HG02852 (cell line): ENCODE results near the gene IGF1R.

Experiments used
- ATAC-seq: cut with Tn5 transposase; IDR thresholded peaks from one replicate; pipeline ENCODE4 v1.9.1; 2021; ENCODE audit warnings: mild to moderate bottlenecking, moderate library complexity; ENCODE audit not compliant: unreplicated experiment

IGF1R gene

DNA sequence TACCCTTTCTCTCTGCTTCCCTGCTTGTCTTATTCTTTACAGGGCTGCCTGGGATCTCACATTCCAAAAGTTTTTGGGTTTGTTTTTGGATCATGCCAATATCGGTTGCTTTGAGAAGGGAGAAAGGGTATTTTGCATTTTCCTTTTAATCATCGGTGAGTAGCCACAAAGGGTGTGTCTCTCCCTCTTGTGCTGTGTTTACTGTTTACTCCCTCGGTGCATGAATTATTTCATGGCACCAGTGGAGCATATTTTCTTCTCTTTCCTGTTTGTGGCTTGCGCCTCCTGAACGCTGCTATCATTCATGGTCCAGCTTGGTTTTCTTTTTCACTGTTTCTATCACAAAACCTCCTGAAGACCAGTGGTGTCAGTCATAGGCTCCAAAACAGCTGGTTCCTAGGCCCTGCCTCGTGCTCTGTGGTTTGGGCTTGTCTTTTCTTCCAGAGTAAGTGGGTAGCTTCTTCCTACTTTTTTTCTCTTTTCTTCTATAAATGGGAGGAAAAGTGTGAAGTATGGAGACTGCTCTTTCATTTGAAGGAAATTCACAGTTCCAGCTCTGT is 54.9 kb downstream of the IGF1R start:
- no peak for ATAC-seq

DNA sequence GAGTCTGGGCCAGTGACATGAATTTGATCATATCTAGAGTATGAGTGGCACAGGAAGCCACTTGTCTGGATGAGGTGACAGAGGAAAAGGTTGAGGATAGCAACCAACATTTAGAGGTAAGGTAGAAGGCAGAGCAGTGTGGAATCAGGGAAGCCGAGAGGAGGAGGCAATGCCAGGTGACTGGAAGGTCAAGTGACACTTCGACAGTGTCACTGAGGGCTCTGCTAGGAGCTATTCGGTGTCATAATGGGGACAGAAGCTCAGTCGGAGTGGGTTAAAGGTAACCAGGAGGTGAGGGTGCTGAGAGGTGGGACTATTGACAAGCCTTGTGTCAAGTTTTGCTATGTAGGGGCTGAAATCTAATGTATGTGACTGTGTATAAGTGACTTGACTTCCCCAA is 56.7 kb downstream of the IGF1R start:
- ATAC-seq, result no peak

DNA sequence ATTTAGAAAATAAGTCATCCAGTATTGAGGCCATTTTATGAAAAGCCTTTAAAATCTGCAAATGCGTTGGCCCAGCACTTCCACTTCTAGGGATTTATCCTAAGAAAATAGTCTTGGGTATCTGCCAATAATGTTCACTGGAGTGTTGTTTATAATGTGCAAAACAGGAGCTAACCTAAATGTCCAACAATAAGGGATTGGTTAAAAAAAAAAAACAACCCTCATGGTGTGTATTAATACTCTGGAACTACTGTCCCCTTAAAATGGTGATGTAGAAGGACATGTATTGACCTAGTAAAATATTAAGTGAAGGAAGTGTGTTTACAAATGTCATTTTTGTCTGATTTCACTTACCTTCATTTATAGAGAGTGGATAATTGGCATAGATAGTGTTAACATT is 58.0 kb downstream of the IGF1R start:
- ATAC-seq, result no peak

DNA sequence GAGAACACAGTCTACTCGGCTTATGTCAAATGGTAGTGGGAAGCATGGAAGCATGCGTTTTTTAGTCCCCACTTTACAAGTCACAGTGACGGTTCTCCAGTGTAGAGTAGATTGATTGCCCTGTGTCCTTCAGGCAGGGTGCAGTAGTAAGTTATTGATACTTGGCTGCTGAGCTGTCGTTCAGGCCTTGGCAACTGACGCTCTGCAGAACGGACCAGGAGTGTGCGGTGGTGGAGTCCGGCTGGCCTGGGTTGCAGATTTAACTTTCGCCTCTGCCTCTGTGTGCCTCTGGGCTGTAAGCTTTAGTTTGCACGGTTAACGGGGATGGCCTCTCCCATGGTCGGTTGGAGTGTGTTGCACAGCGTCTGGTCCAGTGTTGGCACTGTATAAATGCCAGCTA is 58.6 kb downstream of the IGF1R start:
- ATAC-seq, result no peak

DNA sequence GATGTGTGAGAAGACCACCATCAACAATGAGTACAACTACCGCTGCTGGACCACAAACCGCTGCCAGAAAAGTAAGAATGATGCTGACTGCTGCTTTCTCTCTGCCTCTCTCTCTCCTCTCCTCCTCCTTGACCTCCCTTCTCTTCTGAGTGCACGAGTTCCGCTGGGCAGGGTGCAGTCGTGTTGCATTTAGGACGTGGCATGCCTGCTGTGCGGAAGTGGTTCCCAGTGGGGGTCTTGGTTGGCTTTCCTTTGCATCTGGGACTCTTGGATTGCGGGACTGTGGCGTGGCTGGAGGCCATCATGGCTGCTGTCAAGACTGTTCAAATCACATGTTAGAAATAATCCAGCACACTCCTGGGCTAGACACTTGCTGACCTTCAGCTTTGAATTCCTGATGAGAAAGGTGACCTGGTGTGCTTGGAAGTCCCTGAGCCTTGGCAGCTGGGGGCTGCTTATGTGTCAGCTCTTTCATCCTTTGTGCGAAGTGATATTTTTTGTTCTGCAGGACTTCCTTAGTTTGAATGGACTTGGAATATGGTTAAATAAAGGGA is 59.8 kb downstream of the IGF1R start:
- no peak for ATAC-seq

DNA sequence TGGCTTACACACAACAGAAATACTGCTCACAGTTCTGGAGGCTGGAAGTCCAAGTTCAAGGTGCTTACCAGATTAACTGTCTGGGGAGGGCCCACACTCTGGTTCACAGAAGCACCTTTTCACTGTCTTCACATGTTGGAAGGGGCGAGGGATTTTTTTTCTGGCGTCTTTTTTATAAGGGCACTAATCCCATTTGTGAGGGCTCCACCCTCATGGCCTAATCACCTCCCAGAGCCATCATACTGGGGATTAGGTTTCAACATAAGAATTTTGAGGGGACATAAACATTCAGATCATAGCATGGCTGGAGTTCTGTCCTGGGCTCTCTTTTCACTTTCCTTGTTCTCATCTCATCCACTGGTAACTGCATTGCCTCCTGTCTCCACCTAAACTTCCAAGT is 63.5 kb downstream of the IGF1R start:
- no peak for ATAC-seq

DNA sequence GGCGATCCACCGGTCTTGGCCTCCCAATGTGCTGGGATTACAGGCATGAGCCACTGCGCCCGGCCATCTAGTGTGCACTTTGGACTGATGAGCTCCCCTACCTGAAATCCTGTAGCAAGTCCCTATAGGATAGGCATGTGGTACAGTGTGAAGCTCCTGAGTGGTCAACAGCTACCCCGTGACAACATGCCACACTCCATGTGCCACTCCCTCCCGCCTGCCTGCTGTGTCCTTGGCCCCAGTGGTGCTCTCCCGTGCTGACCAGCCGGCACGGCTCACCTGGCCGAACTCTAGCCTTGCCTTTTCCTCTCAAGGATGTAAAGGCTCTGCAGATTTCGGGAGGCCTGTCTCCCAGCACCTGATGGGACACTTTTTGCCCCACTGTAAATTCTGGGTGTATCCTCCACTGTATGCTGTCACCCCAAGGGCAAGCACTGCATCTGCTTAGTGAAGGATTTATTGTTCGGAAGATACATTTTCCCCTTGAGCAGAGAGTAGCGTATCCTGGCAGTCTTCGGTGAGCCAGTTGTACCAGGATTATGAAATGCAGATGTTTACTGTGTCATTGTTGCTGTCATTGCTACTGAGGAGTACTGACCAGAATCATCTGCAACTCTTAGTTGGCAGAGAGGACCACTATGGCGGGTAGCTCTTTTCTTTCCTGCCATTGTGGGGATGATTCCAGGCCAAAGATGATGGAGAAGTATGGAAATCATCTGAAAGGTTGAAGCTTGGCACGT is 64.7 kb downstream of the IGF1R start:
- no peak for ATAC-seq

DNA sequence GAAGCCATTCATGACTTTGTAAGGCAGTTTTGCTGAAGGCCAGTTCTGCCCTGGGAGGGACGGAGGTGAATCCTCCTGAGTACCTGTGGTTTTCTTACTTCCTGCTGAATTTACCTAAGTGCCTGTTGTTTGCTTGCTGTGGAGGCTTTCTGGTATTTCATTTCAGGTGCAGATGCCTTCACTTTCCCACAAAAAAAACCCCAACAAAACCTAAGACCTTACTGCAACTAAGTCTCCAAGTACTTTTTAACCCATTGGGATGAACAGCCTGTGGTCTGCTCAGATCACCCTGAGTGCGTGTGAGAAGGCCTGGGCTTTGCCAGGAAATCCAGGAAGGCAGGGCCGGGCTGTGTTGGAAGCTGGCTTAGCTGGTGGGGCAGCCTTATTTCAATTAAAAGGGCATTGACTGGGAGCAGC is 65.3 kb downstream of the IGF1R start:
- no peak for ATAC-seq

DNA sequence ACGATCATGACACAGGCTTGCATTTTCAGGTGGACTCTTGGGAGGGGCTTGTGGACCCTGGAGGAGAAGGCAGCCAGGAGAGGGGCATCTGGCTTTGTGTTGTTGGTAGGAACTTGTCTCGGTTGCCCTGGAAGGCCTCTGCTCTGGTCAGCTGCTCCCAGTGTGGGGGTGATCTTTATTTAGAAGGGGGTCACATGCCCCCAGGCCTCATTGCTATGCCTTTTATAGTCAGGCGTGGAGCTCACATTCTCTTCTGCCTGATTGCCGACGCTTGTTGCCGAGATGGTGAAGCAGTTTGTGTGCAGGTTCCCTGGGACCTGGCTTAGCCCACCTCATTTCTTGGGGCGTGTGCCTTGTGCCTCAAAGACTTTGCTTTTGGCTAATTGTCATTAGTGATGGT is 66.6 kb downstream of the IGF1R start:
- ATAC-seq, result no peak

DNA sequence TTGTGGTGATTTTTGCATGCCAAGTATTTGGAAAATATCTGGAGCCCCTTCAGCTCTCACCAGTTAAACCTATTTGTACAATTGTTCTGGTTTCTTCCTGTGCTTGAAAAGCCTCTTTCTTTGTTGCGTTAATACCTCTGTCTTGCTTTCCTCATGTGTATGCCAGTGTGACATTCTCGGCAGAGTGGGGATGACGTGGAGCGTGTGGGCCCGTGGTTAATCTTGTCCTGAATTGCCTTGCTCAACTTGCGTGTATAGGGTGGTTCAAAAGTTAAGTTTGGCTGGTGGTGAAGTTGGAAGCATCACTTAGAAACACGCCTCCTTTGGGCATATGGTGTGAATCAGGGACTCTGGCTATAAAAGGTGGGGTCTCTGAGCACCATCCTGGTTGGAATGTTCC is 67.1 kb downstream of the IGF1R start:
- no peak for ATAC-seq

DNA sequence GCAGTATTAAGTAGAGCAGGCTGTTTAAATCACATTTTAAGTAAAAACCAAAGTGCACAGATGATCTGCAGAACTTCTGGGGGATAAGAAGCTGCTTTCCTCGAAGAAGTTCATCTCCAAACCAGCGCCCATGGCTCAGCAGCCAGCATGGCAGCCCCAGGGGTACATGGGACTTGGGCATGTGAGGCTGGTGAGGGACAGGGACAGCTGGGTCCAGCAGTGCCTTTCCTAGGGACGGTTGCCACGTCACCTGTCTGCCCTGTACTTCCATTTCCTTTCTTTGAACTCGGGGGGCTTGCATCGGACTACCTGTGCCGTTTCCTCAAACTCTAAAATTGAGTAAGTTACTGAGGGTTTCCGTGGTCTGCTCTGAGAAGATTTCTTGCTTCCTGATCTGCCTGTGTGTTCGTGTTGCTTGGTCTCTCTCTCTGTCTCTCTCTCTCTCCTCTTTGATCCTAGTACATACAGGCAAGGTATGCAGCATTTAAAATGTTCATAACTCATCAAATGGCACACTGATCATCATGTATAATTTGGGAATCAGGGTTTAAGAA is 67.6 kb downstream of the IGF1R start:
- no peak for ATAC-seq

DNA sequence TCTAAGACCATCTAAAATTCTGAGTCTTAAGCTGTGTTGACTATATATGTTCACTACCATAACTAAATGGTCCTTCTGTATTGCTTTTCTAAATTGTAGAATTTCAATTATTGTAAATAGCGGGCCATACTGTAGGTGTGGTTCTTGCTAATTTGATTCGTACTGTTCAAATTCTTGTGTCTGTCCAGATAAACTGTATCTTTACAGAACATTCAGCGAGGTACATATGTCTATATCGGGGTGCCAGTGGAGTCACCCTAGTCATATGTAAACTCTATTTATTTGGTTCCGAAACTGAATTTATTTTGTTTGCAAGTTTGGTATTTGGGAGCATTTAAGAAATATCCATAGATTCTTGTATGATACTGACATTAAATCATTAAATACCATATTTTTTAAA is 69.0 kb downstream of the IGF1R start:
- ATAC-seq, result no peak

DNA sequence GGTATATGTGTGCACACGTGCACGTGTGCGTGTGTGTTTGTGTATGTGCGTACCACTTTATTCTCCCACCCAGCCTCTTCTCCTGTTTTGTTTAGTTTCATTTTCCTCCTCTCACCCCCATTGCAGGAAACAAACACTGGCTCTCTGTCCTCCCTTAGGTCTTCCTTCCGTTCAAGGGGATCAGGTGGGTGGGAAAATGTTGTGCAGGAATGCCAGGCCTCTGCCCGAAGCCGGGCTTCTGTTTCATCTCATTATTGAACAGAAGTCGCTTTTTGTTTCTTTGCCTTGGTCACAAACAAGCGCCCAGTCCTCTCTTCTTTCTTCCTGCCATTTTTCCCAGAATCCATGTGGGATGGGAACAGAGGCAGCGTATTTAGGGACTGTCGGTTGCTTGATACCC is 69.6 kb downstream of the IGF1R start:
- no peak for ATAC-seq

DNA sequence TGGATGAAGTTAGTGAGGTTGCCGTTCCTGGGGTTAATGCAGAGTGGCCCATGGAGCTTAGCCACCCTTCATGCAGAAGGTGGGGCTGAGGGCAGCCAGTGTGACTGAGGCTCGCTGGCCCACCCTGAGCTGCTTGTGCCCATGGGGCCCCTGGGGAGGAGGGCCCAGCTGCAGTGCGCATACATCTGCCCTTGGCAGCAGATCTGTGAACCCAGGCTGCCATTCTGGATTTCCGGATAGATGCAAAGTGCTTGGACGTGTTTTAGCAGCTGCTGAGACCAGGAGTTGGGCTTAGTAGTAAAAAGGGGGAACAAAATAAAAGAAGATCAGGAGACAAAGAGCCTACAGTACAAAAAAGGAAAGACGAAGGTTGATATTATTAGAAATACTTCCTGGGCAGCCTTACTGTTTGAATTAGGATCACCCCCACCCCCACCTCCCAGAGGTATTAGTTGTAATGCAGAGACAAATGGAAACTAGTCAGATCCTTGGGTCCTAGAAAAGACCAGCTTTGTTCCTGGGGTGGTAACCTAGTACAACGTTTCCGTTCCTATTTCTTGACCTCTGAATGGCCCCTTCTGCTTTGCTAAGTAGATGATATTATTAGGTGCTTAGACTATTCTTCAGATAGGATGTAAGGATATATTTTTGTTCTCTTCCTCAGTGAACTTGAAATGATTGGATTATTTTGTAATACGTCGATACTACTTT is 70.2 kb downstream of the IGF1R start:
- no peak for ATAC-seq

DNA sequence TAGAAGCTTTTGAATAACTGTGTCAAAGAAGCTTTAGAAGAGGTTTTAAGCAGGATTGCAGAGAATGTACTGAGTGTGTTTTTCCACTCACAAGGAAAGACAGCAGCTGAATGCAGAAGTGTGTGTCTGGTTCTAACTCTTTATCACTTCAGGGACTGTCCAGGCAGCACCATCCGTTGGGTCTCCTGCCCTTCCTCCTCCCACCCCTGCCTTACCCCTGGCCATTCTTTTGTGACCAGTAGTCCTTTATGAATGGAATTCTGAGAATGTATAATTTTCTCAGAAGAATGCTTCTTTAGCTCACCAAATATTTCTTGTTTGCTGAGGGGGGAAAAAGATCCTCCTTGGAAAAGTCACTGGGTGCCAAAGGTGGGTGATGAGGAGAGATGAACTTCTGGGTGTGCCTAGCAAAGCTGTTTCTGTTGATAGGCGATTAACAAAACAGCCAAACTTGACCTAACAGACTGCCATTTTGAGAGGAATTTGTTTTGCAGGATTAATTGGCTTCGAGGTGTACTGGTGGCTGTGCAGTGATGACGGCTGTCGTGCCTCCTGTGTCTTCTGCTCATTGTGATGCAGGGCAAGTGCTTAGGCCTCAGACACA is 70.9 kb downstream of the IGF1R start:
- ATAC-seq, result no peak

DNA sequence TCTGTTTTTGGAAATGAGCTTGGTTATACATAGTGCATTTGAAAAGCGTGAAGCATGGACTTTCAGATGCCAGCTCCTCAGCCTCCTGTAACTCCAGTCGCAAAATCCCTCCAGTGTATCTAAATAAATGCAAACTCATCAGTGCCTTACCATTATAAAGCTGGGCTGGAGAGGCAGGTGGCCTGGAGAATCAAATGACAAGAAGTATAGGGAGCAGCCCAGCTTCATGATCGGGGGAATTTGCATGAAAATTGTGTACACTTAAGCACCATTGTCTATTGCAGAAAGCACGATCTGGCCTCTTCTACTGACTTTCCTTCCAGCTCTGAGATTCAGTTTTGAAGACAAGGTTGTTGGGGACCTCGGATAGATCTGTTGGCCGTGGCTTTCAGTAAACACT is 71.7 kb downstream of the IGF1R start:
- ATAC-seq, result no peak

DNA sequence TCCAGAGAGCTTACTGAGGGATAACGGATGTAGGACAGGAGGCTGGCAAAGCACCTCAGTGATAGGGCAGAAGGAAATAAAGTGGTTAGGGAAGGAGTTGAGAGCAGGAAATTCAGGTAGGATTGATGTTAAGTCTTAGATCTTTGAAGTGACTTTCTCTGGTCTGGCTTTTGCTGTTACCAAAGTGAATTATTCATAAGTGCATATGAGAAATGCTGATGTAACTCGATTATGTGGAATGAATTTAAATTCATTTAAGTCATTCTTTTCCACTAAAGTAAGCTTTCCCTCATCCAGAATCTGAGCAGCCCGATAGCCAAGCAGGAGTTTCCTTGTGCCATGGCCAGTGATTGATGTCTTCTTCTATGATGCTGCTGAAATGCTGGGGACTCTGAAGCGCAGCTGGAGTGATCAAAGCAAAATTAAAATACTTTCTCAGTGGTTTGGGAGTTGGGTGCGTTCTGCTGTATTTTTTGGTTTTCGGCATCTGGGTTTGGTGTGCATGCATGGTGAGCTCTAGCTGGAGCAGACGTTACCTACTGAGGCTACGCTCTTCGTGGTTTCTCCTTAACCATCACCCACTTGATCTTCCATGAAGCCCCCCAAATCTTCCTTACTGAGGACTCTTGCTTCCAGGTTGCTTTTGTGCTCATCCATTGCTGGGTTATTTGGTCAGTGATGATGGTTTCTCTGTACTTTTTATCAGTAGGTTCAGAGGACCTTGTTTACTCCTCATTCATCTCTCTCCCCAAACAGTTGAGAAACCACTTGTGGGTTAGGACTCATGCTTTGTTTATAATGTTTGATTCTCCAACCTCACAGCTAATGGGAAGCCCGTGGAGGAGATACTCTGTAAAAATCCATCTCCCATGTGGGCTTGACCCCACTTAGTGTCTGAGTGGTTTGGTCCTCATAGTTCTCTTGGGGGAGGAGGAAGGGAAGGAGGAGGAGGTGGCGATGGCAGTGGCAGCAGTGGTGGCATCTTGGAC is 72.5 kb downstream of the IGF1R start:
- ATAC-seq, result no peak

DNA sequence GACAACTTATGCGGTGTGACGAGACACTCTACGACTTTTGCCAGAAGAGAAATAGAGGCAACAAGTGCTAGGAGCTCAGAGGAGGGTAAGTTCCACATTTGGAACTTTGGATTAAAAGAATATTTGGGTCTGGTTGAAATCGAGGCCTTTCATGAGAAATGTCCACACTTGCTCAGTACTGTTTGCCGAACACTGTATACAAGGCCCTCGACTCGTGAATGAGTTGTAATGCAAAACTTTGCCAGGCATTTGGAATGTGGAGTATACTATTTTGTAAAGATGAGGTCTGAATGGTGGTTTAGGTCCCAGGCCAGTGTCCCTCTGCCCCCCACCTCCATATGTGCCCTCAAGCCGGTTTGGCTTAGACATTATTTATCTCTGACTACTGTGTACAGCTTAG is 73.9 kb downstream of the IGF1R start:
- no peak for ATAC-seq

DNA sequence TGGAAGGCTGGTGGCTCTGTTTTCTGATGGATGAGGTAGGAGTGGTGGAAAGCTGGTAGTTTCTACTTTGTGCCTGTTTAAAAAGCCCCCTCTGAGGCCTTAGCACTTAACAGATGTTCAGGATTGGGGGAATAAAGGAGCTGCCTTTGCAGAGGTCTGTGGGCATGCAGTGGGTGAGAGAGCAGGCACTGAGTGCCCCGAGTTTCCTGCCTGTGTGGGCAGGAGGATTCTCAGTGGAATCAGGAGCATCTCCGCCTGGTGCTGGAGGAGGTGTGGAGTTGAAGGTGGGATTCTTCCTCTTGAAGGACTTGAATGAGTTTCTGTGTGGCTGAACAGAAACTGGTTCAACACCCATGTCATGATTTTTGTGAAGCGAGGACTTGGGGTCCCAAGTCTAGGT is 74.3 kb downstream of the IGF1R start:
- no peak for ATAC-seq

DNA sequence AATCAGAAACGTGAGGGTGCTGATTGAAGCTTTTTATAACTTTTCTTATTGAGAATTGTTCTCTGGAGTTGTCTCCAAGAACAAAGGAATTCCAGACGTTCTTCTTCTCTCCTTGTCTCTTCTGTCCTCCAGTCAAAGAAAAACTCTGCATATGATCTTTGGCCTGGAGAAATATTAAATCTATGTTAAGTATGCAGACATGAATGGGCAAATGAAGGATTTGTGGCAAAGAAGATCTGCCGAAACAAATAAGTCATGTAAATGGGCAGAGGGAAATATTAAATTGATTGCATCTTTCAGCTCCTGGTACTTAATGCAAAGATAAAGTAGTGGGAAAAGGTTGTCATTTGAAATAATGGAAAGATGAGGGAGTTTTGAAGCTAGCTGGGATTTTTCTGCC is 74.9 kb downstream of the IGF1R start:
- no peak for ATAC-seq
